Measurements from ENCODE around the gene ERBB4.

GRCh38 chr2:212066546-212066945 is 472.1 kb downstream of the ERBB4 start:
- TF ChIP-seq, protein P1, sequence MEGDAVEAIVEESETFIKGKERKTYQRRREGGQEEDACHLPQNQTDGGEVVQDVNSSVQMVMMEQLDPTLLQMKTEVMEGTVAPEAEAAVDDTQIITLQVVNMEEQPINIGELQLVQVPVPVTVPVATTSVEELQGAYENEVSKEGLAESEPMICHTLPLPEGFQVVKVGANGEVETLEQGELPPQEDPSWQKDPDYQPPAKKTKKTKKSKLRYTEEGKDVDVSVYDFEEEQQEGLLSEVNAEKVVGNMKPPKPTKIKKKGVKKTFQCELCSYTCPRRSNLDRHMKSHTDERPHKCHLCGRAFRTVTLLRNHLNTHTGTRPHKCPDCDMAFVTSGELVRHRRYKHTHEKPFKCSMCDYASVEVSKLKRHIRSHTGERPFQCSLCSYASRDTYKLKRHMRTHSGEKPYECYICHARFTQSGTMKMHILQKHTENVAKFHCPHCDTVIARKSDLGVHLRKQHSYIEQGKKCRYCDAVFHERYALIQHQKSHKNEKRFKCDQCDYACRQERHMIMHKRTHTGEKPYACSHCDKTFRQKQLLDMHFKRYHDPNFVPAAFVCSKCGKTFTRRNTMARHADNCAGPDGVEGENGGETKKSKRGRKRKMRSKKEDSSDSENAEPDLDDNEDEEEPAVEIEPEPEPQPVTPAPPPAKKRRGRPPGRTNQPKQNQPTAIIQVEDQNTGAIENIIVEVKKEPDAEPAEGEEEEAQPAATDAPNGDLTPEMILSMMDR (IDR thresholded peaks at IDR 0.05), result no peak
- no peak for TF ChIP-seq POLR2A (IDR thresholded peaks at IDR 0.05)
